Measurements from ENCODE around the gene IL17REL.
"Not testable (repeated sequence)": the region's sequence is repeated elsewhere in the genome, so short reads cannot be mapped to it uniquely, and the experiment has no call there.

The IL17REL gene

DNA sequence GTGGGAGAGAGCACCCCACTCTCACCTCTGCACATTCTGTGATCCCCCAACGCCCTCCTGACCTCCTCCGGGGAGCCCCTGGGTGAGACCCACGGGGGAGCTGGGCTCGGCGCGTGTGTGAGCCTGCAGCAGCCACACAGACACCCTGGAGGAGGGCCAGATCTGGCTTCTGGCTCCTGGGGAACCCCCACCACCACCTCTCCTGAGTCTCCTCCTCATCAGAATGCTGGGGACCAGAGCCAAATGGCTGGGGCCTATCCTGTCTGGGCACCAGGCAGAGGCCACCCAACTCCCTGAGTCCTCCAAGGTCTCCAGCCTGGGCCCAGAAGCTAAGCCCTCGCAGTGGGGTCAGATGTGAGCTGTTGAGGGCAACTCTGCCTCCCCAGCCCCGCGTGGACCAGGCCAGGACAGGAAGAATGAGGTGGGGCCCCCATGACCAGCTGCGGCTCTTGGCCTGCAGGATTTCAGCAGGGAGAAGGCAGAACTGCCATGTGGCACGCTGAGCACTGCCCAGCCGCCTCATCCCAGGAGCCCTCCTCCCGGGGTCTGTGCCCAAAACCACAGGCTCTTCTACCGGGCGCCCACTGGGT, 57.5 kb downstream of the IL17REL start:
- no peak for DNase-seq

DNA sequence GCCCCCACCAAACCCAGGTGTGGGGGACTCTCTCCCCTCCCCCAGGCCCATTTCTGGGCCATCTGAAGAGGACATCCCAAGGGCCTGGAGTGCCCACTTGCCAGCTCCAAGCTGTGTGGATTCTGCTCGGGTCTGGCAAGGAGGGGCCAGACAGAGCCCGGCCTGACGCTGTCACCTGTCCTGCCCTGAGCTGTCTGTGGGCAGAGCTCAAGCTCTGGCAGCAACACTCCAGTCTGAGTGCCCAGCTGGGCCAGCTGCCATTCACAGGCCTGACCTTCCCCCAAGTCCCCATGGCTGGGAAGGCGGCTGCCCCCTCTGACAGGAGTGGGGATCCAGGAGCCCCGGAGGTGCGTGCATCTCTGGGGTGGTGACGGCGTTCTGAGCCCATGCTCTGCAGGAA, 58.2 kb downstream of the IL17REL start:
- DNase-seq = no peak

DNA sequence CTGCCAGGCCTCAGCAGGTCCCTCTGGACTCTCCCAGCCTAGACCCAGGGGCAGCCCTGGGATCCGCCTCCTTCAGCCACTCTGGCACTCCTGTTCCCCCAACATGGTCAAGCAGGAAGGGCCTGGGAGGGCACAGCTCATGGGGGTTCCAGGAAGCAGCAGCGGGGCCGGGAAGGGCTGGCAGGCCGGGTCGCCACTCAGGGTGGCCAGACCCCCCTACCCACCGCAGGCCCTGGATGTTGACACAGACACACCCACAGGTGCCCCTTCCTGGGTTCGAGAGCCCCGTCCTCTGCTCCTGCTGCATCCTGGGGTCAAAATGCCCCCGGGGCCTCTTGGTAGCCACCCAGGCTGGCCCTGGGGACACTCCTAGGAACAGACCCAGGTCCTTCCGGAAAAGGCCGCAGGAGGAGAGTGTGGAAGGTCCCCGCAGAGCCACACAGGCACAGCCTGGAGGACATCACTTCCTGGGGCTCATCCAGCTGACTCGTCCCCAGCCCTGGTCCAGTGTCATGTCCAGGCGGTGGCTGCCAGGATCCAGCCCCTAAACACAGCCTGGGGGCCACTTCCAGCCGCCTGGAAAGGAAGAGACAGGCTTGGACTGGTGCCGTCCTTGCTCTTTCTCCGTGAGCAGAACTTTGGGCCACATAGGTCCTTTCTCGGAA, 58.8 kb downstream of the IL17REL start:
- no peak for DNase-seq

DNA sequence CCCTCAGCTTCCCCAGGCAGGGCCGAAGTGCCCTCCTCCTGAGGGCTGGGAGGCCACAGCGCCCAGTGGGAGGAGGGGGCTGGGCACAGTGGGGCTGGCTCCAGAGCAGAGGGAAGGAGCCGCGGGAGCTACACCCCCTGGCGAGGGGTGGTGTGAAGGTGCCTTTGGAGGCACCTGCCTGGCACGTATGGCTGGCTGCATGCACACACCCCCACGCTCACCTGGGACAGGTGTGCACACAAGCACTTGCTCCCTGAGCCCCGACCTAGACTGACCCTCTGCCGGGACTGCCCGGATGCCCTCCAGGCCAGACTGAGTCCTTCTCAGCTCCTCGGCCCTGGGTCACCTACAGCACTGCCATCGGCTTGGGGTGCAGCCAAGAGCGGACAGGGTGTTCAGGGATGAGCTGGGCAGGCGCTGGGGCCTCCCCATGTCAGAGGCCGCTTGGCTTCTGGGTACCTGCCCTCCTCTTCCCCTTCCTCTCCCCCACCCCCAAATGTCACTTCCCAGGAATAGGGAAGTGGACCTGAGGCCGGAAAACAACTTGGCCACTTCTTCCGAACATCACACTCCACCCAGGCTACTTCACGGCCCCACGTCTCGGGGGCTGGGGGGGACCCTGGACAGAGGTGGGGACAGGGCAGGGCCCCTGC, 59.4 kb downstream of the IL17REL start:
- no peak for DNase-seq

DNA sequence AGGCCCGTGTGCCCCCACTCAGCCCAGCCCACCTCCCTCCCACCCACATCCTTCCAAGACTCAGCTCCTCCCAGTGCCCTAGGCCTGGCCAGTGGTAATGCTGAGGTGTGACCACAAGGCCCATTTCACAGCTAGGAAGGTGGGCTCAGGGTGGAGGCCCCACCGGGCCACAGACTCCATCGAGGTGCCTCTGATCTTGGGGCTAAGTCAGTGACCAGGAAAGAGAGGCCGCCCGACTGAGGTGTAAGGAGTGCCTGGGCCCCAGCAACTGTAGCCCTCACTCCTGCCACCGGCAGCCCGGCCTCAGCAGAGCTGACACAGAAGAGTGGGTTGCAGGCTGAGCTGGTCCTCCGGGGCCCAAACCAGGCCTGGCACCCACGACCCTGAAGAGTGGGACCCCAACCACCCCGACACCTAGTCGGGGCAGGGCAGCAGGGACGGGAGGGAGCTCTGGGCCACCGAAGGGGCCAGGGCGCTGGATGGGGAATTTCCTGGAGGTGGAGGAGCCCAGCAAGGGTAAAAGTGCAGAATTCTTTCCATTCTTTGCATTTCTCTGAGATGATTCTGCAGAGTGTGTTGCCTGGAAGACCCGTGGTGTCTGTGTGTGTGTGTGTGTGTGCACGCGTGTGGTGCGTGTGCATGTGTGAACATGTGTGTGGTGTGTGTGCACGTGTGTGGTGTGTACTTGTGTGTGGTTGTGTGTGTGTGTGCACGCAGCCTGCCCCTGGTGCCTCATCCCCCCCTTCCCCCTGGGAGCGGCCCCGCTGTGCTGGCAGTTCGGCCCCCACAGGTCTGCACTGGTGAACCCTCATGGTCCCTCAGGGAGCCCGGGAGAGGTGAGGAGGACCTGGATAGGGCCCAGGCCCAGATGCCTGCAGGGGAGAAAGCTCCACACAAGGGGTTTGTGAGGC, 60.3 kb downstream of the IL17REL start:
- DNase-seq = no peak

DNA sequence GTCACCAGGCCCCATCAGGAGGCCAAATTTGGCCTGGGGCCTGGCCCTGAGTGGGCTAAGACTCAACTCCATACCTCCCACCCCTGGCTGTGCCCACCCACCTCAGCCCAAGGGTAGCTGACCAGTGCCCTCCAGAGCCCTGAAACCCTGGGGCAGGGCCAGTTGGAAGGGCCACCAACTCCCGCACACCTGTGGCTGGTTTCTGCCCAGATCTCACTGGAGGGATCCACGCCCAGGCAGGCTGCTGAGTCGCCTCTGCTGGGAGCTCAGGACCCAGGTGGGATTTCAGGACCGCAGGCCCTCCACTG, 60.9 kb downstream of the IL17REL start:
- no peak for DNase-seq

- DNase-seq = peak; percentile 19
Measured at GRCh38 chr22:49951000-49951677, 61.4 kb downstream of the IL17REL start.

GRCh38 chr22:49950396-49950994, 62.1 kb downstream of the IL17REL start:
- no peak for DNase-seq

GRCh38 chr22:49949914-49950292, 62.7 kb downstream of the IL17REL start:
- no peak for DNase-seq

DNA sequence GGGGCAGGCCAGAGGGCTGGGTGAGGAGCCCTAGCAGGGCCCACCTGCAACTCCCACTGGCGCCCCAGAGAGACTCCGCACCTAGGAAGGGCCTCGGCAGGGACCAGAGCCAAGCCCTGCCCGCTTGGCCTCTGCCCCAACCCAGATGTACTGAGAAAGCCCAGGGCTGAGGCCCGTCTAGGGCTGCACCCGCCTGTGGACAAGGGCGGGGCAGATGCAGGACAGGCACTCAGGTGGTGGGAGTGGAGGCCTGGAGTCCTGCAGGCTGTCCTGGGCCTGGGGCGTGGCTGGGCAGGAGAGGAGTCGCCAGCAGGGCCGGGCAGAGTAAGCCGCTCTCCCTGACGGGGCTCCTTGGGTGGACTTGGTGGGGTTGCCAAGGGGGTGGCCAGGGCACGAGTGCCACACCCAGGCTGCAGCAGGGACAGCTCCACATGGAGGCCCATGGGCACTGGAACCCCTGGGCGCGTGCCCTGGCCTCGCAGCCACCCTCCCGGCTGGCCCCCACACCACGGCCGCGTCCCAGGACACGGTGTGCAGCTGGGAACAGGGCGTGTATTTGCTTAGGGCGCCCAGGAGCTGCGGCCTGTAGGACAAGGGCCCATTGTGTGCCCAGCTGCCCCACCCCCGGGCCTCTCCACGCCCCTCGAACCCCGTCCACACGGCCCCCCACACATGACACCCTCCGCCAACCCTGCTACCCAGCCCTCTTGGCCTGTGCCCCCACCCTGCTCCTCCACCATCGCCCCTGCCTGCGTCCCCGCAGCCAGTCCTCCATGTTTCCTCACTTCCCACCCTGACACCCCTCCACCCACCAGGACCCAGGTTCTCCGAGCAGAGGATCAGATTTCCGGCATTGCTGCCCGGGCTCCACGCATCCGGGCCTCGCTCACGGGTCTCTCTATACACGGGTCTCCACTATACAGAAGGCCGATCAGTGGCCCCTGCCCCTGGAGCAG, 63.3 kb downstream of the IL17REL start:
- DNase-seq = no peak

GRCh38 chr22:49948116-49948957, 64.2 kb downstream of the IL17REL start:
- no peak for DNase-seq

DNA sequence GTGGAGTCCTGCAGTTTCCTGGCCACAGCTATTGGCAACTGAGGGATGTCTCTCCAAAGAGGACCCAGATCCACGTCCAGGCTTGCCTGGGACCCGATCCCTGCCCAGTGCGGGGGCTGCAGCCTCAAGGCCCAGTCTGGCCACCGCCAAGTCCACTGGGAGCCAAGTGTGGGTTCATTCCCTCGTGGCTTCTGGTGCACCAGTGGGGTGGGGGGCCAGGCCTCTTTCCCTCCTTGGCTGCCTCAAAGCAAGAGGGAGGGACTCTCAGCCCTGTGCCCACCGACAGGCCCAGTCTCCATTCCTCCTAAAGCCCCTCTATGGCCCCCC, 65.3 kb downstream of the IL17REL start:
- no peak for DNase-seq

- no peak for DNase-seq
Measured at GRCh38 chr22:49946612-49947295, 65.8 kb downstream of the IL17REL start.

DNA sequence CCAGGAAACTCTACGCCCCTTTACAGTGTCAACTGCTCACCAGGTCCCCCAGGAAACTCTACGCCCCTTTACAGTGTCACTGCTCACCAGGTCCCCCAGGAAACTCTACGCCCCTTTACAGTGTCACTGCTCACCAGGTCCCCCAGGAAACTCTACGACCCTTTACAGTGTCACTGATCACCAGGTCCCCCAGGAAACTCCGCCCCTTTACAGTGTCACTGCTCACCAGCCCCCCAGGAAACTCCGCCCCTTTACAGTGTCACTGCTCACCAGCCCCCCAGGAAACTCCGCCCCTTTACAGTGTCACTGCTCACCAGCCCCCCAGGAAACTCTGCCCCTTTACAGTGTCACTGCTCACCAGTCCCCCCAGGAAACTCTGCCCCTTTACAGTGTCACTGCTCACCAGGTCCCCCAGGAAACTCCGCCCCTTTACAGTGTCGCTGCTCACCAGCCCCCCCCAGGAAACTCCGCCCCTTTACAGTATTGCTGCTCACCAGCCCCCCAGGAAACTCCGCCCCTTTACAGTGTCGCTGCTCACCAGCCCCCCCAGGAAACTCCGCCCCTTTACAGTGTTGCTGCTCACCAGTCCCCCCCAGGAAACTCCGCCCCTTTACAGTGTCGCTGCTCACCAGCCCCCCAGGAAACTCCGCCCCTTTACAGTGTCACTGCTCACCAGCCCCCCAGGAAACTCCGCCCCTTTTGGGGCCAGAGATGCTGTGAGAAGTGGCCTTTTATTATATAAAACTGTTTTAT, 67.3 kb downstream of the IL17REL start:
- not testable (repeated sequence) for DNase-seq
